Measurements from ENCODE around the gene ALDOB.

The ALDOB gene

GRCh38 chr9:101383361-101383760 is 52.2 kb downstream of the ALDOB start:
- DNase-seq (ENCODE audit: low read depth), result no peak

DNA sequence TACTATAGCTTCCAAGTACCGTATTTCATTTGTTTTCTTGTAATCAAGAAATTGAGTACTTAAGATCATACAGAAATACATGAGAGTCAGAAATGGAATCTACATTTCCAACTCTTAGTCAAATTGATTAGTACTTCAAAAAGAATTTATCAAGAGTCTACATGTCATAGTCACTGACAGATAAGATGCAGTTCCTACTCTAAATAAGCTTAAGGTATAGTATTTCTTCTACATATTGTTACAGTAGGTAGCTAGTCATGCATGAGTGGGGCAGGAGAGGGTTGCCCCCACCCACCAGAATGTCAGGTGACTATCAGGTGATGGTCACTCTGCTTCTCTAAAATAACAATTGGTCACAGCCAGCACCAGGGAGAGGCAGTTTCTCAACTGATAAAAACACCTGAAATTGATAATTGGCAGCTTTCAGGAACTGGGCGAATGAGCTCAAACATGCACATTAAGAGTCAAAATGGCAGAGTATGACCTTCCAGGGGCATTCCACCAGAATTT is 53.7 kb downstream of the ALDOB start:
- no peak for DNase-seq (ENCODE audit: low read depth)

- no peak for DNase-seq (ENCODE audit: low read depth)
Observed at GRCh38 chr9:101381118-101381517, 54.5 kb downstream of the ALDOB start.

GRCh38 chr9:101380295-101380694 is 55.3 kb downstream of the ALDOB start:
- no peak for DNase-seq (ENCODE audit: low read depth)

- DNase-seq (ENCODE audit: low read depth), result peak; percentile 91
Observed at GRCh38 chr9:101376111-101376848, 59.3 kb downstream of the ALDOB start.

GRCh38 chr9:101375546-101375945 is 60.0 kb downstream of the ALDOB start:
- no peak for DNase-seq (ENCODE audit: low read depth)

GRCh38 chr9:101372327-101373118 is 63.1 kb downstream of the ALDOB start:
- no peak for DNase-seq (ENCODE audit: low read depth)

DNA sequence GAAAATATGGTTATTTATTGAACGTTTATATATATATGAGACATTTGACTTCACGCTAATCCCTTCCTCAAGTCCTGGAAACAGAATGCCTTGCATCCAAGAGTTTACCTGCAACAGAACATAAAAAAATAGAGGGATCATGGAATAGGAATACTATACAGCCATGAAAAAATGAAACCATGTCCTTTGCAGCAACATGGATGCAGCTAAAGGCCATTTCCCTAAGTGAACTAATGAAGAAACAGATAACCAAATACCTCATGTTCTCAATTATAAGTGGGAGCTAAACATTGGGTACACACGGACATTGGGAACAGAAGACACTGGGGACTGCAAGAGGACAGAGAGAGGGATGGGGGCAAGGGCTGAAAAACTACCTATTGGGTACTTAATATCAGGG is 63.8 kb downstream of the ALDOB start:
- no peak for DNase-seq (ENCODE audit: low read depth)
